ENCODE results near the gene EFCAB6.

DNA sequence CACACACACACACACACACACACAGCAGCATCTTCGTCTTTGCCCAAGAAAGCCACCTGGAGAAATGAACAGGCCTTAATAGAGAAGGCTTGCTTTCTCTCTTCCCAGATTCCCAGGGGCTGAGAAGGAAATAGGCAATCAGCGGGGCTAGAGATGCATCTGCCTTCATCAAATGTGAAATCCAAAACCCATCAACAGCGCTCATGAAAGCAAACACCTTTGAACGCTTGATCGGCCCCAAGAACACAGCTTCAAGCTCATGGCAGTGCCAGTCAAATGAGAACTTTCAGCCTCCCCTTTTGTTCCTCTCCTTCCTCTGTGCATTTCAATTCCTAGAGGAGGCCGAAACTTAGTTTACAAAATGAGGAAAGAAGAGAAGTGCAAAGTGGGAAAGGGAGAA lies 122.7 kb downstream of the EFCAB6 start:
- TF ChIP-seq POLR2A (IDR thresholded peaks at IDR 0.05; ENCODE audit: low read length) (no peak), GATA1 (IDR thresholded peaks at IDR 0.05; ENCODE audit: low read depth, low read length) (no peak)

All from erythroblast (primary cell).